Measurements from ENCODE around the gene PYCARD. TPM values are rescaled to one million over a fixed set of nuclear protein-coding genes. Genes with fewer than 3 reads are reported as not detected.

Gene PYCARD
- total and polyA plus RNA-seq, 10 donors, result 68.0 to 135 (median 99.7) TPM

GRCh38 chr16:31213877-31214707 lies 11.5 kb upstream of the PYCARD start, which contains the start of gene TRIM72:
TSS of gene TRIM72 (plus strand) at chr16:31214119. CDS start at chr16:31214739, 620 bp downstream.
- DNase-seq, result peak; percentile 34
- H3K36me3 ChIP-seq, result no peaks in the 10 kb centered on the region
- H3K4me3 ChIP-seq, result peak within 1 kb of the TSS in 7 of 8 donors; percentile 36 to 73 (median 45)
- H3K27ac ChIP-seq, result peak within 1 kb of the TSS in 4 of 8 donors; percentile 25 to 69 (median 48)
- intact Hi-C loops (cut with DNase I; ENCODE audit: low total_unique reads), result no loop called here
- H3K4me1 ChIP-seq, result peaks cover 25 to 45% (median 37%) of the 10 kb centered on the region in 6 donors
- TF ChIP-seq POLR2AphosphoS5 (IDR thresholded peaks at IDR 0.05), result no peak
- no peak for TF ChIP-seq CTCF (IDR thresholded peaks at IDR 0.05 in 8 of 11, conservative IDR thresholded peaks at IDR 0.05 in 3 of 11)
- TF ChIP-seq POLR2A (IDR thresholded peaks at IDR 0.05), result no peak
- peaks cover 3 to 56% (median 34%) of the 10 kb centered on the region in 7 donors for H3K27me3 ChIP-seq (replicated peaks in 1 of 7)
- WGBS, 5 donors, result 75 to 83% (median 78%) methylated on average over 15 to 25 of the region's 25 CpGs
- no peaks in the 10 kb centered on the region for H3K9me3 ChIP-seq

GRCh38 chr16:31213342-31213741 lies 10.8 kb upstream of the PYCARD start:
- no peak for DNase-seq
- Histone ChIP-seq H3K4me1 (peaks cover 25 to 45% (median 37%) of the 10 kb centered on the region in 6 donors), H3K9me3 (no peaks in the 10 kb centered on the region), H3K36me3 (no peaks in the 10 kb centered on the region), H3K4me3 (no peak overlapping the region), H3K27ac (no peak overlapping the region), H3K27me3 (replicated peaks in 1 of 7) (peaks cover 3 to 48% (median 30%) of the 10 kb centered on the region in 7 donors)
- WGBS, 5 donors, result 94 to 100% (median 97%) methylated on average over 1 of the region's 1 CpG
- intact Hi-C loops (cut with DNase I; ENCODE audit: low total_unique reads), result no loop called here
- no peak for TF ChIP-seq POLR2AphosphoS5 (IDR thresholded peaks at IDR 0.05)
- no peak for TF ChIP-seq POLR2A (IDR thresholded peaks at IDR 0.05)
- TF ChIP-seq CTCF (IDR thresholded peaks at IDR 0.05 in 8 of 11, conservative IDR thresholded peaks at IDR 0.05 in 3 of 11), result no peak

- DNase-seq, result no peak
- H3K4me1 ChIP-seq, result peaks cover 2 to 39% (median 25%) of the 10 kb centered on the region in 6 donors
- H3K36me3 ChIP-seq, result no peaks in the 10 kb centered on the region
- WGBS, 5 donors, result 58 to 68% (median 58%) methylated on average over 6 of the region's 6 CpGs
- intact Hi-C loops (cut with DNase I; ENCODE audit: low total_unique reads), result no loop called here
- TF ChIP-seq POLR2A (IDR thresholded peaks at IDR 0.05), result no peak
- TF ChIP-seq CTCF (IDR thresholded peaks at IDR 0.05 in 8 of 11, conservative IDR thresholded peaks at IDR 0.05 in 3 of 11), result no peak
- TF ChIP-seq POLR2AphosphoS5 (IDR thresholded peaks at IDR 0.05), result no peak
- no peak overlapping the region for H3K27ac ChIP-seq
- H3K27me3 ChIP-seq (replicated peaks in 1 of 7), result no peaks in the 10 kb centered on the region
- H3K4me3 ChIP-seq, result no peak overlapping the region
- H3K9me3 ChIP-seq, result no peaks in the 10 kb centered on the region
Observed at GRCh38 chr16:31206776-31207175, 4.2 kb upstream of the PYCARD start.

Measured in spleen (tissue), 11 donors.